SK-N-SH (cell line): ENCODE data around the gene LPAR1. TPM values are rescaled to one million over a fixed set of nuclear protein-coding genes. Genes with fewer than 3 reads are reported as not detected.
A peak's percentile ranks its signal among the peaks of the same experiment; 100 is the strongest.

Experiments
- CTCF ChIA-PET: fragments of 300-600, 350-600 bp; formaldehyde crosslinking; extraction: SDS; loops from one replicate; lab custom pipeline; 2021; lab: Yijun Ruan, JAX
- POLR2A ChIA-PET: fragments of 350-600 bp; sonication (Branson Sonifier 250); formaldehyde crosslinking; extraction: SDS; loops from one replicate; lab custom pipeline; 2020; ENCODE audit warnings: antibody characterized with exemption, inconsistent platforms; lab: Yijun Ruan, JAX
- DNase-seq: peaks from one replicate; pipeline ENCODE4 v3.0.0; 2012
- H2AFZ ChIP-seq: fragments of 200-600 bp; sonication (generic); 2 replicates; pipeline ENCODE4 v1.8.1; 2016; ENCODE audit warnings: antibody characterized with exemption, mild to moderate bottlenecking, low read depth
- H3F3A ChIP-seq: fragments of 200-600 bp; sonication (generic); replicated peaks from 2 replicates; pipeline ENCODE3; 2016; ENCODE audit warnings: antibody characterized with exemption, mild to moderate bottlenecking; ENCODE audit not compliant: insufficient read depth
- H3K27ac ChIP-seq, 2 experiments: fragments of 200-500 bp in 1 of 2; fragments of 200-600 bp in 1 of 2; sonication (Bioruptor generic) in 1 of 2; sonication (generic), shearing (Covaris generic) in 1 of 2; 2 replicates each; pipeline versions ENCODE4 v1.5.1 to v1.6.1; 2014 to 2016; ENCODE audit warnings: low read depth in 2 of 2, inconsistent platforms in 1 of 2, low read length in 1 of 2, mild to moderate bottlenecking in 1 of 2, mixed read lengths in 1 of 2
- H3K27me3 ChIP-seq: fragments of 200-600 bp; sonication (generic), shearing (Covaris generic); 2 replicates; pipeline ENCODE4 v1.6.1; 2016; ENCODE audit warnings: mixed run types; ENCODE audit not compliant: insufficient read depth
- H3K36me3 ChIP-seq, 2 experiments: fragments of 200-500 bp in 1 of 2; fragments of 200-600 bp in 1 of 2; sonication (Bioruptor generic) in 1 of 2; sonication (generic) in 1 of 2; replicated peaks in 1 of 2; 2 replicates each; pipeline versions ENCODE3 to v1.5.1; 2014 to 2016; ENCODE audit warnings: low read length in 1 of 2, mild to moderate bottlenecking in 1 of 2; ENCODE audit not compliant: insufficient read depth in 2 of 2, control insufficient read depth in 1 of 2
- H3K4me1 ChIP-seq, 2 experiments: fragments of 200-500 bp in 1 of 2; fragments of 200-600 bp in 1 of 2; sonication (Bioruptor generic) in 1 of 2; sonication (generic), shearing (Covaris generic) in 1 of 2; 2 replicates each; pipeline versions ENCODE4 v1.5.1 to v1.6.1; 2014 to 2016; ENCODE audit warnings: low read depth in 1 of 2, low read length in 1 of 2, mixed run types in 1 of 2; ENCODE audit not compliant: insufficient read depth in 2 of 2, control insufficient read depth in 1 of 2
- H3K4me2 ChIP-seq: fragments of 200-600 bp; sonication (generic), shearing (Covaris generic); 2 replicates; pipeline ENCODE4 v1.6.1; 2017; ENCODE audit warnings: mixed run types
- H3K4me3 ChIP-seq, 2 experiments: fragments of 200-500 bp in 1 of 2; fragments of 200-600 bp in 1 of 2; sonication (Bioruptor generic) in 1 of 2; sonication (generic), shearing (Covaris generic) in 1 of 2; 2 replicates each; pipeline versions ENCODE4 v1.5.1 to v1.8.1; 2014 to 2016; ENCODE audit warnings: low read depth in 2 of 2, inconsistent platforms in 1 of 2, low read length in 1 of 2, mild to moderate bottlenecking in 1 of 2, mixed read lengths in 1 of 2, moderate library complexity in 1 of 2
- H3K79me2 ChIP-seq: fragments of 200-600 bp; sonication (generic); 2 replicates; pipeline ENCODE4 v1.8.1; 2017; ENCODE audit warnings: mild to moderate bottlenecking; ENCODE audit not compliant: insufficient read depth
- H3K9ac ChIP-seq: fragments of 200-600 bp; sonication (generic); 2 replicates; pipeline ENCODE4 v1.6.1; 2017; ENCODE audit warnings: mixed run types
- H3K9me2 ChIP-seq: fragments of 200-600 bp; sonication (generic); 2 replicates; pipeline ENCODE4 v1.6.1; 2017; ENCODE audit warnings: mixed run types
- H3K9me3 ChIP-seq: fragments of 200-600 bp; sonication (generic); 2 replicates; pipeline ENCODE4 v1.6.1; 2017; ENCODE audit warnings: mixed run types, mild to moderate bottlenecking, moderate library complexity
- H4K20me1 ChIP-seq: fragments of 200-600 bp; sonication (generic); 2 replicates; pipeline ENCODE4 v1.6.1; 2017; ENCODE audit warnings: mild to moderate bottlenecking, mixed run types; ENCODE audit not compliant: insufficient read depth
- CTCF ChIP-seq: fragments of 200-600 bp; sonication (generic); IDR thresholded peaks from 2 replicates; pipeline ENCODE4 v1.6.1; 2017; ENCODE audit warnings: antibody characterized with exemption, mild to moderate bottlenecking, moderate library complexity
- ELF1 ChIP-seq: IDR thresholded peaks from 2 replicates; pipeline ENCODE4 v1.4.0; 2012
- EP300 ChIP-seq, 2 experiments: IDR thresholded peaks; 2 replicates each; pipeline versions ENCODE4 v1.4.0 to v1.6.1; 2012; ENCODE audit warnings: borderline replicate concordance in 1 of 2, low read depth in 1 of 2, low read length in 1 of 2
- FOSL2 ChIP-seq: IDR thresholded peaks from 2 replicates; pipeline ENCODE4 v1.4.0; 2012; ENCODE audit warnings: low read depth, mild to moderate bottlenecking, moderate library complexity, borderline replicate concordance
- FOXM1 ChIP-seq: IDR thresholded peaks from 2 replicates; pipeline ENCODE4 v1.4.0; 2012; ENCODE audit warnings: low read depth, mild to moderate bottlenecking
- GATA2 ChIP-seq: sonication (generic); formaldehyde crosslinking; IDR thresholded peaks from 2 replicates; pipeline ENCODE4 v1.5.0; 2020; ENCODE audit warnings: mild to moderate bottlenecking, missing genetic modification reagents
- JUND ChIP-seq: IDR thresholded peaks from 2 replicates; pipeline ENCODE4 v1.4.0; 2012
- MAX ChIP-seq: IDR thresholded peaks from 2 replicates; pipeline ENCODE4 v1.4.0; 2012; ENCODE audit warnings: low read depth
- MEF2A ChIP-seq: IDR thresholded peaks from 2 replicates; pipeline ENCODE4 v1.4.0; 2012; ENCODE audit warnings: low read depth, borderline replicate concordance
- NFIC ChIP-seq: IDR thresholded peaks from 2 replicates; pipeline ENCODE4 v1.4.0; 2012; ENCODE audit warnings: borderline replicate concordance
- PBX3 ChIP-seq: IDR thresholded peaks from 2 replicates; pipeline ENCODE4; 2012
- POLR2AphosphoS5 ChIP-seq: IDR thresholded peaks from 2 replicates; pipeline ENCODE4 v1.6.1; 2012; ENCODE audit warnings: low read depth, low read length
- RCOR1 ChIP-seq: fragments of 150-350 bp; IDR thresholded peaks from 2 replicates; pipeline ENCODE4 v1.6.1; 2017; ENCODE audit warnings: antibody characterized with exemption, low read length
- RXRA ChIP-seq: IDR thresholded peaks from 2 replicates; pipeline ENCODE4 v1.4.0; 2012; ENCODE audit warnings: low read depth, mild to moderate bottlenecking, borderline replicate concordance
- SIN3A ChIP-seq: IDR thresholded peaks from 2 replicates; pipeline ENCODE4 v1.6.1; 2012; ENCODE audit warnings: low read depth, mild to moderate bottlenecking, low read length, moderate library complexity, borderline replicate concordance
- SMC3 ChIP-seq: IDR thresholded peaks from 2 replicates; pipeline ENCODE4 v1.6.1; 2012; ENCODE audit warnings: low read depth, low read length, improper control_type of control experiment
- TAF1 ChIP-seq: IDR thresholded peaks from 2 replicates; pipeline ENCODE4 v1.6.1; 2012; ENCODE audit warnings: low read depth, mild to moderate bottlenecking, low read length, moderate library complexity, borderline replicate concordance
- TCF12 ChIP-seq: IDR thresholded peaks from 2 replicates; pipeline ENCODE4 v1.4.0; 2012
- TEAD4 ChIP-seq: IDR thresholded peaks from 2 replicates; pipeline ENCODE4 v1.4.0; 2012; ENCODE audit warnings: mild to moderate bottlenecking, borderline replicate concordance; ENCODE audit not compliant: insufficient read depth
- USF1 ChIP-seq: IDR thresholded peaks from 2 replicates; pipeline ENCODE4 v1.4.0; 2012; ENCODE audit warnings: low read depth, borderline replicate concordance
- WGBS: methylation state at CpG from one replicate; pipeline ENCODE4 v1.1.6; 2017; ENCODE audit warnings: low lambda C conversion rate; 5-methylcytosine and 5-hydroxymethylcytosine counted together
- polyA plus RNA-seq, 3 experiments: library from polyadenylated mRNA; depleted of rRNA; stranded (reverse); fragments of >200 nt; gene quantifications; 2 replicates each; pipeline ENCODE4 v1.2.3, GENCODE V29; 2012

The LPAR1 gene
- polyA plus RNA-seq, 1 of the 3 experiments (the other 2 are of a cell fraction), result 9.4 TPM

GRCh38 chr9:110835404-110835803 is 202.9 kb downstream of the LPAR1 start:
- Histone ChIP-seq H3K4me1 (peaks cover 0 to 16% of the 10 kb centered on the region in 2 experiments; a peak in 2 of 4 replicates), H3K9ac (no peak overlapping the region), H3K9me3 (no peaks in the 10 kb centered on the region), H3K9me2 (no peaks in the 10 kb centered on the region), H3K36me3 (no peaks in the 10 kb centered on the region), H2AFZ (peak overlapping the region; percentile 63; the same call in 1 of the 2 replicates), H3K27ac (peak overlapping the region; percentile 53 to 67; a peak in 3 of 4 replicates), H3K4me2 (no peak overlapping the region), H3F3A (peaks cover 5% of the 10 kb centered on the region), H3K27me3 (no peaks in the 10 kb centered on the region), H3K79me2 (no peaks in the 10 kb centered on the region), H3K4me3 (no peak overlapping the region), H4K20me1 (no peaks in the 10 kb centered on the region)
- TF ChIP-seq SIN3A (no peak), NFIC (peak; percentile 63; the same call in 1 of the 2 replicates), JUND (peak; percentile 70), SMC3 (no peak), FOXM1 (peak; percentile 43; the same call in 1 of the 2 replicates), EP300 (IDR thresholded peaks at IDR 0.05; ENCODE audit: borderline replicate concordance in 1 of 2, low read depth in 1 of 2, low read length in 1 of 2) (peak; percentile 6 to 92; a peak in 2 of 4 replicates), POLR2AphosphoS5 (peak; percentile 41; the same call in 1 of the 2 replicates), TAF1 (no peak), GATA2 (no peak), FOSL2 (peak; percentile 66; the same call in 1 of the 2 replicates), TEAD4 (peak; percentile 93), MEF2A (peak; percentile 32; the same call in 1 of the 2 replicates), USF1 (no peak), TCF12 (peak; percentile 93), ELF1 (no peak), PBX3 (peak; percentile 68), MAX (no peak), RCOR1 (no peak), CTCF (no peak), RXRA (peak; percentile 43; the same call in 1 of the 2 replicates)
- 5% methylated on average over 3 of the region's 3 CpGs for WGBS
- ChIA-PET POLR2A (no interaction called here), CTCF (interaction anchor here (0.7 to 0.9 kb wide), 2 partner anchors 23 to 233 kb away, joined by 3 read pairs; no protein-coding TSS in a partner anchor)
- DNase-seq, result no peak
